GM12875 (cell line): ENCODE measurements around the gene EPC2.

Experiments used
- H3K4me3 ChIP-seq: one replicate; pipeline ENCODE4 v1.5.1; 2011; ENCODE audit warnings: low read depth, low read length, control low read depth
- CTCF ChIP-seq: IDR thresholded peaks from 2 replicates; pipeline ENCODE4 v1.5.1; 2011; ENCODE audit warnings: low read depth, mild to moderate bottlenecking, control low read depth, inconsistent platforms, low read length, moderate library complexity, borderline replicate concordance; ENCODE audit not compliant: insufficient read depth

Gene EPC2

GRCh38 chr2:148649936-148650335 lies 5.4 kb downstream of the EPC2 start:
- H3K4me3 ChIP-seq, result no peak overlapping the region
- no peak for TF ChIP-seq CTCF

GRCh38 chr2:148650881-148651280 lies 6.3 kb downstream of the EPC2 start:
- no peak for TF ChIP-seq CTCF
- H3K4me3 ChIP-seq, result no peak overlapping the region

- no peak overlapping the region for H3K4me3 ChIP-seq
- TF ChIP-seq CTCF, result no peak
Measured at GRCh38 chr2:148651972-148652371, 7.4 kb downstream of the EPC2 start.

GRCh38 chr2:148653437-148653836 lies 8.9 kb downstream of the EPC2 start:
- no peak overlapping the region for H3K4me3 ChIP-seq
- TF ChIP-seq CTCF, result no peak

- no peak overlapping the region for H3K4me3 ChIP-seq
- no peak for TF ChIP-seq CTCF
Measured at GRCh38 chr2:148654435-148654834, 9.9 kb downstream of the EPC2 start.

GRCh38 chr2:148656516-148656915 lies 12.0 kb downstream of the EPC2 start:
- no peak overlapping the region for H3K4me3 ChIP-seq
- TF ChIP-seq CTCF, result no peak

GRCh38 chr2:148658807-148659722 lies 14.5 kb downstream of the EPC2 start:
- no peak for TF ChIP-seq CTCF
- no peak overlapping the region for H3K4me3 ChIP-seq
